HG03521 (cell line): Measurements from ENCODE around the gene PSTPIP1.

Experiments used
- ATAC-seq: cut with Tn5 transposase; IDR thresholded peaks from one replicate; pipeline ENCODE4 v1.9.1; 2021; ENCODE audit warnings: mild to moderate bottlenecking, moderate library complexity; ENCODE audit not compliant: unreplicated experiment

The PSTPIP1 gene

GRCh38 chr15:77028451-77029165 is 33.7 kb downstream of the PSTPIP1 start:
- no peak for ATAC-seq

GRCh38 chr15:77029166-77030047 is 34.5 kb downstream of the PSTPIP1 start:
- ATAC-seq, result no peak

- ATAC-seq, result no peak
Observed at GRCh38 chr15:77030048-77030927, 35.4 kb downstream of the PSTPIP1 start.

- ATAC-seq, result no peak
Observed at GRCh38 chr15:77030928-77031375, 36.0 kb downstream of the PSTPIP1 start.

- peak; percentile 52 for ATAC-seq
Observed at GRCh38 chr15:77031376-77032050, 36.6 kb downstream of the PSTPIP1 start.

- ATAC-seq, result no peak
Observed at GRCh38 chr15:77032052-77032646, 37.2 kb downstream of the PSTPIP1 start.

- no peak for ATAC-seq
Observed at GRCh38 chr15:77032647-77033416, 37.9 kb downstream of the PSTPIP1 start.

- no peak for ATAC-seq
Observed at GRCh38 chr15:77033417-77033728, 38.4 kb downstream of the PSTPIP1 start.

- ATAC-seq, result no peak
Observed at GRCh38 chr15:77033729-77034671, 39.1 kb downstream of the PSTPIP1 start.

GRCh38 chr15:77034695-77035489 is 40.0 kb downstream of the PSTPIP1 start:
- no peak for ATAC-seq

GRCh38 chr15:77035584-77035983 is 40.7 kb downstream of the PSTPIP1 start:
- no peak for ATAC-seq

- no peak for ATAC-seq
Observed at GRCh38 chr15:77035999-77036471, 41.1 kb downstream of the PSTPIP1 start.

GRCh38 chr15:77036537-77037387 is 41.8 kb downstream of the PSTPIP1 start:
- no peak for ATAC-seq

- ATAC-seq, result no peak
Observed at GRCh38 chr15:77037388-77038209, 42.7 kb downstream of the PSTPIP1 start.

- no peak for ATAC-seq
Observed at GRCh38 chr15:77038312-77039216, 43.6 kb downstream of the PSTPIP1 start.
